Lung (tissue), 12 donors: ENCODE data around the gene NEU4. TPM values are rescaled to one million over a fixed set of nuclear protein-coding genes. Genes with fewer than 3 reads are reported as not detected.

Experiments
- ATAC-seq: fragments of 200-7000 bp; cut with Tn5 transposase; one replicate; pipeline ENCODE4 v1.9.1; 2020; ENCODE audit warnings: moderate number of reproducible peaks; ENCODE audit not compliant: insufficient read depth, low FRiP score
- DNase-seq, 3 donors: peaks; one replicate each; pipeline ENCODE4 v3.0.0-alpha.2; 2013 to 2017
- H3K27ac ChIP-seq, 2 donors: one replicate each; pipeline ENCODE4 v1.5.1; 2013; ENCODE audit warnings: mild to moderate bottlenecking in 2 of 2, moderate library complexity in 2 of 2, control low read depth in 1 of 2, inconsistent platforms in 1 of 2, low read depth in 1 of 2, low read length in 1 of 2
- H3K27me3 ChIP-seq, 3 donors: one replicate each; pipeline ENCODE4 v1.5.1; 2013; ENCODE audit warnings: low read length in 2 of 3; ENCODE audit not compliant: control insufficient read depth in 3 of 3, insufficient read depth in 3 of 3
- H3K36me3 ChIP-seq, 4 donors: one replicate each; pipeline ENCODE4 v1.5.1; 2013; ENCODE audit warnings: low read length in 4 of 4, mild to moderate bottlenecking in 1 of 4, moderate library complexity in 1 of 4; ENCODE audit not compliant: control insufficient read depth in 4 of 4, insufficient read depth in 4 of 4
- H3K4me1 ChIP-seq, 5 donors: one replicate each; pipeline ENCODE4 v1.5.1; 2013; ENCODE audit warnings: low read length in 5 of 5, mild to moderate bottlenecking in 2 of 5, moderate library complexity in 1 of 5; ENCODE audit not compliant: control insufficient read depth in 5 of 5, insufficient read depth in 5 of 5
- H3K4me3 ChIP-seq: one replicate; pipeline ENCODE4 v1.5.1; 2013; ENCODE audit warnings: mild to moderate bottlenecking, control low read depth, moderate library complexity
- H3K9ac ChIP-seq, 2 donors: one replicate each; pipeline ENCODE4 v1.5.1; 2013; ENCODE audit warnings: low read length in 2 of 2, control low read depth in 1 of 2; ENCODE audit not compliant: insufficient read depth in 1 of 2
- H3K9me3 ChIP-seq, 4 donors: one replicate each; pipeline ENCODE4 v1.5.1; 2013; ENCODE audit warnings: low read length in 3 of 4, mild to moderate bottlenecking in 1 of 4, moderate library complexity in 1 of 4; ENCODE audit not compliant: control insufficient read depth in 4 of 4, insufficient read depth in 3 of 4
- WGBS, 2 donors: extraction: QIAGEN DNeasy Blood & Tissue Kit; methylation state at CpG; one replicate each; pipeline ENCODE4 v1.1.7; 2013; 5-methylcytosine and 5-hydroxymethylcytosine counted together
- polyA plus RNA-seq, 2 donors: library from polyadenylated mRNA; stranded (reverse); fragments of 200-250 nt; gene quantifications; one replicate each; pipeline ENCODE4 v1.2.1, GENCODE V29; 2013
- total RNA-seq, 2 donors: library from RNA; depleted of rRNA in 1 of 2; stranded (reverse); fragments of >200 nt in 1 of 2; gene quantifications; one replicate each; pipeline ENCODE4 v1.2.1, GENCODE V29; 2014 to 2021
- TF ChIP-seq, protein P1 (sequence below): IDR thresholded peaks from 2 replicates; pipeline ENCODE4 v1.5.1; 2012; ENCODE audit warnings: mild to moderate bottlenecking; ENCODE audit errors: control extremely low read depth, extremely low read depth
- donor health status: control.
- donor health status: control.
- donor health status: Bipolar disorder and iron deficiency.
- donor health status: healthy.
- donor health status: DM: yes; HTN: yes; CAD: no.

NEU4 gene
- total and polyA plus RNA-seq, 4 donors = 0.26 to 0.59 (median 0.35) TPM

DNA sequence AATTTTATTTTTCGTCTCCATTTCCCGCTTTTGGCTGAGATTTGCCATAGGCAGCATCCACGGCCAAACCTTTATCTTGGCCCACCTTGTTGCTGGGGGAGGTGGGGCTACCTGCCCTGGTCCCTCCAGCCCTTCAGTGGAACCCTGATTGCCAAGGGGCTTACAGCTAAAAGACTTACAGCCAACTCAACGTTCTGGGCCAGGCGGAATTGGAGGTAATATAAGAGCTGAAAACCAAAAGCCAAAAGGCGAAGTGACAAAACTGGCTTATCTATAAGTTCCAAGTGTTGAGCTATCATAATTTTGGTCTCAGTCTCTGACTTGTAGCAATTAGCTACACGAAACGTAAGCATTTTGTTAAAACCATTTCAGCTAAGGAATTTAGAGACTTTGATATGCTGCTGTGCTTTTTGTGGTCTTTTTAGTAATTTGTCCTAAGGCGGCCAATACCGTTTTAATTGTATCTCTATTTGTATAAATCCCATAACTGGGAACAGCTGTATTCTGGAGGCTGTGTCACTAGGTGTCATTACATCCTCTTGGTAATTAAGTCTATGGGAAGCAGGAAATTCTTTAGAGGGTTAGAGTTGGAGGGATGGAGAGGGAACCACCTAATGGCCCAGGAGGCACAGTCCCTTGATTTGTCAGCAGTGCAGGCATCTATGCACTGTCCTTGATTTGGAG lies 25.7 kb downstream of the NEU4 start:
- TF ChIP-seq, protein P1, sequence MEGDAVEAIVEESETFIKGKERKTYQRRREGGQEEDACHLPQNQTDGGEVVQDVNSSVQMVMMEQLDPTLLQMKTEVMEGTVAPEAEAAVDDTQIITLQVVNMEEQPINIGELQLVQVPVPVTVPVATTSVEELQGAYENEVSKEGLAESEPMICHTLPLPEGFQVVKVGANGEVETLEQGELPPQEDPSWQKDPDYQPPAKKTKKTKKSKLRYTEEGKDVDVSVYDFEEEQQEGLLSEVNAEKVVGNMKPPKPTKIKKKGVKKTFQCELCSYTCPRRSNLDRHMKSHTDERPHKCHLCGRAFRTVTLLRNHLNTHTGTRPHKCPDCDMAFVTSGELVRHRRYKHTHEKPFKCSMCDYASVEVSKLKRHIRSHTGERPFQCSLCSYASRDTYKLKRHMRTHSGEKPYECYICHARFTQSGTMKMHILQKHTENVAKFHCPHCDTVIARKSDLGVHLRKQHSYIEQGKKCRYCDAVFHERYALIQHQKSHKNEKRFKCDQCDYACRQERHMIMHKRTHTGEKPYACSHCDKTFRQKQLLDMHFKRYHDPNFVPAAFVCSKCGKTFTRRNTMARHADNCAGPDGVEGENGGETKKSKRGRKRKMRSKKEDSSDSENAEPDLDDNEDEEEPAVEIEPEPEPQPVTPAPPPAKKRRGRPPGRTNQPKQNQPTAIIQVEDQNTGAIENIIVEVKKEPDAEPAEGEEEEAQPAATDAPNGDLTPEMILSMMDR = no peak
- no peak overlapping the region for H3K4me3 ChIP-seq
- H3K27me3 ChIP-seq = peaks cover 0 to 8% (median 2%) of the 10 kb centered on the region in 3 donors
- peaks cover 0 to 2% (median 0%) of the 10 kb centered on the region in 4 donors for H3K9me3 ChIP-seq
- H3K36me3 ChIP-seq = no peaks in the 10 kb centered on the region
- no peak overlapping the region for H3K27ac ChIP-seq
- ATAC-seq (no peak), DNase-seq (no peak)
- peaks cover 0 to 7% (median 0%) of the 10 kb centered on the region in 5 donors for H3K4me1 ChIP-seq
- no peak overlapping the region for H3K9ac ChIP-seq
- WGBS, 2 donors = 88 to 94% methylated on average over 10 of the region's 10 CpGs

DNA sequence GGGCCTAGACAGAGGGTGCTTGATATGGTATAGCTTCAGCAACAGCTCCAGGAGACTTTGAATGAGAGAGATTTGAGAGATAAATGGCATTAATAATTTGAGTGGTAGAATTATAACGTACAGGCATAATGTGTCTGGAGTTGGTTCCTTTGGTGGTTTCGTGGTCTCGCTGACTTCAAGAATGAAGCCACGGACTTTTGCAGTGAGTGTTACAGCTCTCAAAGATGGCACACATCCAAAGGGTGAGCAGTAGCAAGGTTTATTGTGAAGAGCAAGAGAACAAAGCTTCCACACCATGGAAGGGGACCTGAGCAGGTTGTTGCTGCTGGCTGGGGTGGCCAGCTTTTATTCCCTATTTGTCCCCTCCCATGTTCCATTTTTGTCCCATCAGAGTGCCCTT lies 26.6 kb downstream of the NEU4 start:
- no peak for DNase-seq
- no peak for ATAC-seq
- 33 to 57% methylated on average over 4 of the region's 4 CpGs for WGBS, 2 donors
- Histone ChIP-seq H3K27me3 (peaks cover 0 to 8% (median 2%) of the 10 kb centered on the region in 3 donors), H3K4me3 (no peak overlapping the region), H3K9me3 (peaks cover 0 to 2% (median 0%) of the 10 kb centered on the region in 4 donors), H3K36me3 (no peaks in the 10 kb centered on the region), H3K27ac (no peak overlapping the region), H3K4me1 (peaks cover 0 to 7% (median 0%) of the 10 kb centered on the region in 5 donors), H3K9ac (no peak overlapping the region)
- TF ChIP-seq, protein P1 = no peak

DNA sequence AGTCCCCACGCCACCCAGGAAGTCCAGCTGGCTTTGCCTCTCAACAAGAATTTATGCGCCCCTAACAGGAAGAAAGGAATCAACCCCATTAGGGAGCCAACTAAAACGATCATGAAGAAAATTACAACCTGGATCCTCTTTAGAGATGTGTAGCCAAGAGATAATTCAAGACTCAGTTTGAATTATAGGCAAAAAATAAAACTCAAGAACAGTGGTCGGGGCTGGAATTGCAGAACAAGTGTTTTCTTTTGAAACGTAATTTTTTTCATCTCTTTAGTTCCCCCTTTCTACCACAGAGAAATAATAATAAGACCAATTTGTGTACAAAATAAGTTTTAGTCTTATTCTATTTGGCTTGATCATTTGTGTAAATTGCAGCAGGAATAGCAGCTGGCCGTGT lies 27.3 kb downstream of the NEU4 start:
- no peak overlapping the region for H3K9ac ChIP-seq
- no peak for ATAC-seq
- H3K27ac ChIP-seq = no peak overlapping the region
- no peaks in the 10 kb centered on the region for H3K36me3 ChIP-seq
- no peak for DNase-seq
- 58 to 63% methylated on average over 6 of the region's 6 CpGs for WGBS, 2 donors
- TF ChIP-seq, protein P1 = no peak
- peaks cover 0 to 7% (median 0%) of the 10 kb centered on the region in 5 donors for H3K4me1 ChIP-seq
- peaks cover 0 to 2% (median 0%) of the 10 kb centered on the region in 4 donors for H3K9me3 ChIP-seq
- peaks cover 0 to 8% (median 0%) of the 10 kb centered on the region in 3 donors for H3K27me3 ChIP-seq
- no peak overlapping the region for H3K4me3 ChIP-seq
